PC-9 (cell line): Measurements from ENCODE around the gene RHOT1. TPM values are rescaled to one million over a fixed set of nuclear protein-coding genes. Genes with fewer than 3 reads are reported as not detected.

Experiments used
- BruUV-seq: library from RNA; stranded (reverse); fragments of 400-500 nt; replicated peaks from 2 replicates; lab custom pipeline; 2021; lab: Mats Ljungman, UMichigan
- CTCF ChIA-PET: fragments of 300-600 bp; sonication (Branson Sonifier 250); formaldehyde crosslinking; loops from one replicate; lab custom pipeline; 2022; ENCODE audit warnings: antibody characterized with exemption; lab: Charles Lee
- POLR2A ChIA-PET: fragments of 300-600 bp; sonication (Branson Sonifier 250); formaldehyde crosslinking; loops from one replicate; lab custom pipeline; 2022; ENCODE audit warnings: antibody characterized with exemption; ENCODE audit not compliant: unreplicated experiment; lab: Charles Lee
- DNase-seq, 2 experiments: peaks; one replicate each; pipeline versions ENCODE4 v3.0.0 to v3.0.0-alpha.2; 2015 to 2022; ENCODE audit warnings: mixed read lengths in 1 of 2
- H2AFZ ChIP-seq: fragments of 200-600 bp; sonication (generic); 2 replicates; pipeline ENCODE4 v1.8.1; 2017; ENCODE audit warnings: antibody characterized with exemption
- H3F3A ChIP-seq: fragments of 200-600 bp; sonication (generic); 2 replicates; pipeline ENCODE4 v1.8.1; 2017; ENCODE audit warnings: antibody characterized with exemption, mild to moderate bottlenecking, low read depth; ENCODE audit not compliant: insufficient read depth
- H3K27ac ChIP-seq: fragments of 200-600 bp; sonication (generic); 2 replicates; pipeline ENCODE4 v1.6.1; 2016; ENCODE audit warnings: mixed run types
- H3K27me3 ChIP-seq: fragments of 200-600 bp; sonication (generic); 2 replicates; pipeline ENCODE4 v1.6.1; 2016; ENCODE audit warnings: low read depth, mixed run types; ENCODE audit not compliant: insufficient read depth
- H3K36me3 ChIP-seq: fragments of 200-600 bp; sonication (generic); 2 replicates; pipeline ENCODE4 v1.6.1; 2016; ENCODE audit warnings: low read depth, mixed run types
- H3K4me1 ChIP-seq: fragments of 200-600 bp; sonication (generic); replicated peaks from 2 replicates; pipeline ENCODE4 v1.6.1; 2016; ENCODE audit warnings: mixed run types; ENCODE audit not compliant: insufficient read depth
- H3K4me2 ChIP-seq: fragments of 200-600 bp; sonication (generic); 2 replicates; pipeline ENCODE4 v1.6.1; 2017; ENCODE audit warnings: mixed run types
- H3K4me3 ChIP-seq: fragments of 200-600 bp; sonication (generic); 2 replicates; pipeline ENCODE4 v1.6.1; 2016; ENCODE audit warnings: mixed run types
- H3K79me2 ChIP-seq: fragments of 200-600 bp; sonication (generic); 2 replicates; pipeline ENCODE4 v1.6.1; 2017; ENCODE audit warnings: low read depth, mixed run types
- H3K9me2 ChIP-seq: fragments of 200-600 bp; sonication (generic); 2 replicates; pipeline ENCODE4 v1.8.1; 2017; ENCODE audit warnings: mild to moderate bottlenecking; ENCODE audit not compliant: insufficient read depth
- H3K9me3 ChIP-seq: fragments of 200-600 bp; sonication (generic); 2 replicates; pipeline ENCODE4 v1.8.1; 2016; ENCODE audit warnings: low read depth; ENCODE audit not compliant: insufficient read depth
- H4K20me1 ChIP-seq: fragments of 200-600 bp; sonication (generic); 2 replicates; pipeline ENCODE4 v1.8.1; 2017; ENCODE audit not compliant: insufficient read depth
- CTCF ChIP-seq: fragments of 200-600 bp; sonication (generic); conservative IDR thresholded peaks from 2 replicates; pipeline ENCODE4 v1.6.1; 2017; ENCODE audit warnings: mixed run types, antibody characterized with exemption, mild to moderate bottlenecking, moderate library complexity
- EZH2 ChIP-seq: fragments of 200-600 bp; sonication (generic); IDR thresholded peaks from 2 replicates; pipeline ENCODE4 v1.8.0; 2017; ENCODE audit warnings: antibody characterized with exemption, low read depth
- intact Hi-C: fragments of 100-400 bp; cut with micrococcal nuclease; formaldehyde crosslinking; loops from one replicate; pipeline ENCODE4 v1.10.0; 2022; ENCODE audit not compliant: unreplicated experiment
- total RNA-seq: library from RNA; stranded (reverse); gene quantifications from 2 replicates; pipeline ENCODE4 v1.2.3, GENCODE V29; 2021

The RHOT1 gene
- total RNA-seq, 1 experiment from 2014 or later, result 28.3 TPM

DNA sequence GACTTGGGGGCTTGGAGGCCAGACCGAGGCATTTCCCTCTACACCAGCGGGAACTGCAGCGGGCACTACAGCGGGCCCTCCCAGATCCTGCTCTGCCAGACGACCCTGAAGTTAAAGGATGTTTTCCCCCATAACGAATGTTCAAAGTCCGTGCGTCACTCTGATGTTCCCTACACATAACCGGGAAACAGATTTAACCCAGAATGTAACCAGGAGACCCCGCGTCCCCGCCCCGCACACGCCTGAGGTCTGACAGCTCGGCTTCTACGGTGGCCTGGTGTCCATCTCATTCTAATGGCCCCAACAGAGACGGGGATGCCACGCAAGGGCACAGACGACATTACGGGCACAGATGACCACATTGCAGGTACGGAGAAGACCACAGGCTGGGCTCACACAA lies 31.7 kb upstream of the RHOT1 start:
- ChIA-PET POLR2A (interaction anchor here (0.6 kb wide), 1 partner anchor 159 kb away, joined by 10 read pairs; no protein-coding TSS in a partner anchor), CTCF (no interaction called here)
- no peaks in the 10 kb centered on the region for H3K4me1 ChIP-seq
- H3K79me2 ChIP-seq, result no peaks in the 10 kb centered on the region
- no peak overlapping the region for H3K4me3 ChIP-seq
- no peaks in the 10 kb centered on the region for H3K9me2 ChIP-seq
- DNase-seq, result no peak
- intact Hi-C loops, result no loop called here
- no peak overlapping the region for H3K4me2 ChIP-seq
- H3K27me3 ChIP-seq, result no peaks in the 10 kb centered on the region
- no peak overlapping the region for H3K27ac ChIP-seq
- no peaks in the 10 kb centered on the region for H4K20me1 ChIP-seq
- no peak overlapping the region for H2AFZ ChIP-seq
- TF ChIP-seq CTCF (no peak), EZH2 (no peak)
- BruUV-seq, result no TSS peak
- H3K9me3 ChIP-seq, result no peaks in the 10 kb centered on the region
- no peaks in the 10 kb centered on the region for H3K36me3 ChIP-seq
- H3F3A ChIP-seq, result no peaks in the 10 kb centered on the region

GRCh38 chr17:32111141-32111771 lies 31.0 kb upstream of the RHOT1 start:
- no peaks in the 10 kb centered on the region for H3F3A ChIP-seq
- no peak; the same call in 1 of the 2 replicates for TF ChIP-seq CTCF
- TF ChIP-seq EZH2, result no peak
- ChIA-PET POLR2A (interaction anchor here (0.6 kb wide), 1 partner anchor 160 kb away, joined by 10 read pairs; no protein-coding TSS in a partner anchor), CTCF (no interaction called here)
- no peak overlapping the region for H3K4me2 ChIP-seq
- no peaks in the 10 kb centered on the region for H3K9me2 ChIP-seq
- H3K9me3 ChIP-seq, result no peaks in the 10 kb centered on the region
- intact Hi-C loops, result no loop called here
- no peaks in the 10 kb centered on the region for H3K4me1 ChIP-seq
- no peak overlapping the region for H3K27ac ChIP-seq
- H3K4me3 ChIP-seq, result no peak overlapping the region
- no peak overlapping the region for H2AFZ ChIP-seq
- H3K36me3 ChIP-seq, result no peaks in the 10 kb centered on the region
- no peaks in the 10 kb centered on the region for H3K27me3 ChIP-seq
- no peaks in the 10 kb centered on the region for H4K20me1 ChIP-seq
- DNase-seq, result peak in 1 of 2 experiments; percentile 33
- H3K79me2 ChIP-seq, result no peaks in the 10 kb centered on the region
- no TSS peak for BruUV-seq

- Histone ChIP-seq H3K4me1 (no peaks in the 10 kb centered on the region), H4K20me1 (no peaks in the 10 kb centered on the region), H3K4me3 (no peak overlapping the region), H3F3A (no peaks in the 10 kb centered on the region), H3K79me2 (no peaks in the 10 kb centered on the region), H3K27me3 (no peaks in the 10 kb centered on the region; the same call in 1 of the 2 replicates), H2AFZ (no peak overlapping the region), H3K9me2 (no peaks in the 10 kb centered on the region), H3K27ac (no peak overlapping the region), H3K36me3 (no peaks in the 10 kb centered on the region), H3K4me2 (no peak overlapping the region), H3K9me3 (no peaks in the 10 kb centered on the region)
- POLR2A ChIA-PET, result no interaction called here
- no peak for DNase-seq
- intact Hi-C loops, result no loop called here
- CTCF ChIA-PET, result no interaction called here
- no peak for TF ChIP-seq EZH2
- TF ChIP-seq CTCF, result no peak
- no TSS peak for BruUV-seq
Observed at GRCh38 chr17:32112416-32112815, 29.9 kb upstream of the RHOT1 start.
